Upper lobe of left lung (tissue), 4 donors: Measurements from ENCODE around the gene TSPAN1.

Source experiments
- CTCF ChIP-seq, 6 experiments: fragments of 450-650 bp in 4 of 6; fragments of 200-600 bp in 2 of 6; sonication (generic) in 2 of 6; IDR thresholded peaks; one replicate each; pipeline ENCODE4 v1.5.1; 2016 to 2019; ENCODE audit warnings: antibody characterized with exemption in 6 of 6
- EP300 ChIP-seq, 4 donors: sonication (generic); formaldehyde crosslinking; IDR thresholded peaks; one replicate each; pipeline ENCODE4 v1.5.1; 2017; ENCODE audit warnings: antibody characterized with exemption in 4 of 4, control low read depth in 2 of 4
- POLR2A ChIP-seq, 4 donors: fragments of 450-650 bp; IDR thresholded peaks; one replicate each; pipeline ENCODE4 v1.5.1; 2016 to 2017; ENCODE audit warnings: antibody characterized with exemption in 4 of 4, mild to moderate bottlenecking in 2 of 4
- POLR2AphosphoS5 ChIP-seq, 2 donors: sonication (generic); formaldehyde crosslinking; IDR thresholded peaks; one replicate each; pipeline ENCODE4 v1.5.1; 2017; ENCODE audit warnings: antibody characterized with exemption in 2 of 2

GRCh38 chr1:46219551-46220520, 44.9 kb downstream of the TSPAN1 start:
- TF ChIP-seq CTCF (IDR thresholded peaks at IDR 0.05) (no peak), POLR2A (IDR thresholded peaks at IDR 0.05) (no peak), POLR2AphosphoS5 (IDR thresholded peaks at IDR 0.05) (no peak), EP300 (IDR thresholded peaks at IDR 0.05) (no peak)
